Measurements from ENCODE around the gene CTTN.
"Not testable (repeated sequence)": the region's sequence is repeated elsewhere in the genome, so short reads cannot be mapped to it uniquely, and the experiment has no call there.

The CTTN gene

GRCh38 chr11:70454197-70454767 lies 56.0 kb downstream of the CTTN start:
- no peak for DNase-seq (ENCODE audit: low read depth in 3 of 3, low spot score in 1 of 3)

GRCh38 chr11:70454811-70455210 lies 56.5 kb downstream of the CTTN start:
- DNase-seq (ENCODE audit: low read depth in 3 of 3, low spot score in 1 of 3): not testable (repeated sequence)

- DNase-seq (ENCODE audit: low read depth in 3 of 3, low spot score in 1 of 3): no peak
Measured at GRCh38 chr11:70455354-70455753, 57.0 kb downstream of the CTTN start.

GRCh38 chr11:70456921-70457532 lies 58.7 kb downstream of the CTTN start:
- no peak for DNase-seq (ENCODE audit: low read depth in 3 of 3, low spot score in 1 of 3)

GRCh38 chr11:70458736-70459135 lies 60.4 kb downstream of the CTTN start:
- no peak for DNase-seq (ENCODE audit: low read depth in 3 of 3, low spot score in 1 of 3)

GRCh38 chr11:70460111-70460510 lies 61.8 kb downstream of the CTTN start:
- no peak for DNase-seq (ENCODE audit: low read depth in 3 of 3, low spot score in 1 of 3)

- DNase-seq (ENCODE audit: low read depth in 3 of 3, low spot score in 1 of 3): no peak
Measured at GRCh38 chr11:70460964-70461363, 62.6 kb downstream of the CTTN start.

GRCh38 chr11:70462818-70463477 lies 64.6 kb downstream of the CTTN start:
- DNase-seq (ENCODE audit: low read depth in 3 of 3, low spot score in 1 of 3): no peak

- DNase-seq (ENCODE audit: low read depth in 3 of 3, low spot score in 1 of 3): no peak
Measured at GRCh38 chr11:70463478-70464255, 65.3 kb downstream of the CTTN start.

- DNase-seq (ENCODE audit: low read depth in 3 of 3, low spot score in 1 of 3): no peak
Measured at GRCh38 chr11:70464509-70465361, 66.4 kb downstream of the CTTN start.

GRCh38 chr11:70466154-70466553 lies 67.8 kb downstream of the CTTN start:
- DNase-seq (ENCODE audit: low read depth in 3 of 3, low spot score in 1 of 3): no peak

GRCh38 chr11:70466596-70466995 lies 68.3 kb downstream of the CTTN start:
- DNase-seq (ENCODE audit: low read depth in 3 of 3, low spot score in 1 of 3): no peak

GRCh38 chr11:70467201-70468085 lies 69.1 kb downstream of the CTTN start:
- peak in 1 of 3 donors; percentile 16 for DNase-seq (ENCODE audit: low read depth in 3 of 3, low spot score in 1 of 3)

GRCh38 chr11:70468256-70469195 lies 70.2 kb downstream of the CTTN start:
- no peak for DNase-seq (ENCODE audit: low read depth in 3 of 3, low spot score in 1 of 3)

- DNase-seq (ENCODE audit: low read depth in 3 of 3, low spot score in 1 of 3): no peak
Measured at GRCh38 chr11:70470127-70470526, 71.8 kb downstream of the CTTN start.

GRCh38 chr11:70471254-70471653 lies 72.9 kb downstream of the CTTN start:
- DNase-seq (ENCODE audit: low read depth in 3 of 3, low spot score in 1 of 3): no peak

GRCh38 chr11:70472240-70472639 lies 73.9 kb downstream of the CTTN start:
- no peak for DNase-seq (ENCODE audit: low read depth in 3 of 3, low spot score in 1 of 3)

- no peak for DNase-seq (ENCODE audit: low read depth in 3 of 3, low spot score in 1 of 3)
Measured at GRCh38 chr11:70473186-70473872, 75.0 kb downstream of the CTTN start.

Data from stimulated activated CD4-positive, alpha-beta T cell treated with anti-CD3 and anti-CD28 coated beads, TNF-alpha, amount 100 ng/mL, for 1 hour (primary cell).